Measurements from ENCODE around the gene AMOTL2. TPM values are rescaled to one million over a fixed set of nuclear protein-coding genes. Genes with fewer than 3 reads are reported as not detected.
A peak's percentile ranks its signal among the peaks of the same experiment; 100 is the strongest.

AMOTL2 gene
- total RNA-seq, 1 experiment from 2014 or later = 30.9 TPM

DNA sequence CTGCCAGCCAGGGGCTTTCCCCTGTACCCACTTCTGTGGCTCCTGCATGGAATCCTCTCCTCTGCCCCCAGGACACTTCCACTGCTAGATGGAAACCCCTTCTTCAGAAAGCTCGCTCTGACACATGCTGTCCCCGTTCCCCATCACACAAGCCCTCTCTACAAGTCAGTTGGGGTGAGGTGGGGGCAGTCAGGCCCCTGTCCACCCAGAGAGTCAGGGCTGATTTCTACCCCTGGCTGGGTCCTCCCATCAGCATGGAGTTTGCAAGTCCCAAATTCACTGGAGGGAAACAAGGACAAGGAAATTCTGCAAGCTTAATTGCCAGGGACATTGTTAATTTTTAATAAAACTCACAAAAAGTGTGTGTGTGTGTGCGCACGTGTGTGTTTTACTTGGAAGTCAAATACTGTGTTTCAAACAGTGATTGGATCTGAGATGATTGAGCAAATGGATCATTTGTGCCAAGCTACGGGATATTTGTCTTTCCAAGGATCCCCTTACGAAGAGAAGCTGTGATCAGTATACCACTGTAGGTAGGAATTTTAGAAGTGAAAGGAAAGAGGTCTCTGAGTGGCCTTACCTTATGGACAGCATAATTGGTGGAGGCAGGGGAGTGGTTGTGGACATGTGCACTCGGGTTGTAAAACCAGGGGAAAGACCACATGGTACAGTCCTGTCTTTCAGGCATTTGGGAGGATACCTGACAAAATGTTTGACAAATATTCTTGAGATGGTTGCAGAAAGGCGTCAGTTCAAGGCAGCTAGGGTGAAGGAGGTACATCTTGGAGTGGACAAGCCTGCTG, 1.5 kb upstream of the AMOTL2 start:
- Mint-ChIP-seq H3K27me3 (ENCODE audit: low read depth) (peaks cover 58% of the 10 kb centered on the region), H3K4me3 (peak overlapping the region; percentile 87 to 89), H3K27ac (peak overlapping the region; percentile 70 to 98 (median 96)), H3K9me3 (no peaks in the 10 kb centered on the region; a peak in 3 of 5 replicates), H3K4me1 (peaks cover 50 to 57% of the 10 kb centered on the region in 2 experiments), H3K36me3 (ENCODE audit: insufficient read depth in 1 of 3, low read depth in 3 of 3) (peaks cover 12 to 16% (median 13%) of the 10 kb centered on the region in 3 experiments)
- H3K4me2 ChIP-seq (ENCODE audit: insufficient read depth, insufficient read length, low read length) = peak overlapping the region; percentile 77
- H2BK120ac ChIP-seq (ENCODE audit: low read depth, low read length, poor library complexity, severe bottlenecking) = no peak overlapping the region
- WGBS (ENCODE audit: extremely low coverage, insufficient read length, low lambda C conversion rate) = no CpG with 5 or more reads among the region's 8 CpGs
- no peak overlapping the region for H2BK5ac ChIP-seq (ENCODE audit: insufficient read length, low read length)
- peaks cover 6% of the 10 kb centered on the region; the same call in 1 of the 2 replicates for H3K4me1 ChIP-seq (ENCODE audit: insufficient read depth, low read length)
- H4K20me1 ChIP-seq (ENCODE audit: control insufficient read depth, insufficient read depth, insufficient read length) = peaks cover 6% of the 10 kb centered on the region
- H3K27me3 ChIP-seq (ENCODE audit: insufficient read depth, low read length) = peaks cover 10% of the 10 kb centered on the region; the same call in 1 of the 2 replicates
- H3K23ac ChIP-seq (ENCODE audit: insufficient read length, low read depth, low read length) = no peak overlapping the region
- no peak overlapping the region for H3T11ph ChIP-seq (ENCODE audit: low read length)
- no peak overlapping the region for H2AK5ac ChIP-seq (ENCODE audit: insufficient read length, low read length)
- H3K79me2 ChIP-seq (ENCODE audit: insufficient read depth, low read length) = peaks cover 12% of the 10 kb centered on the region; the same call in 1 of the 2 replicates
- peaks cover 15% of the 10 kb centered on the region for H3K23me2 ChIP-seq (ENCODE audit: insufficient read length, low read depth, low read length, poor library complexity, severe bottlenecking)
- H4K5ac ChIP-seq (ENCODE audit: insufficient read length, low read depth, low read length) = no peak overlapping the region
- H3K56ac ChIP-seq (ENCODE audit: insufficient read length, low read depth, low read length) = no peak overlapping the region
- no peak overlapping the region for H4K8ac ChIP-seq (replicated peaks; ENCODE audit: insufficient read length, low read depth, low read length)
- no peak overlapping the region for H2BK12ac ChIP-seq (ENCODE audit: insufficient read length, low read depth, low read length)
- no peak overlapping the region for H2AFZ ChIP-seq (ENCODE audit: low read length)
- no peak overlapping the region for H3K27ac ChIP-seq (ENCODE audit: insufficient read length, low read depth, low read length)
- TF ChIP-seq, protein P1, sequence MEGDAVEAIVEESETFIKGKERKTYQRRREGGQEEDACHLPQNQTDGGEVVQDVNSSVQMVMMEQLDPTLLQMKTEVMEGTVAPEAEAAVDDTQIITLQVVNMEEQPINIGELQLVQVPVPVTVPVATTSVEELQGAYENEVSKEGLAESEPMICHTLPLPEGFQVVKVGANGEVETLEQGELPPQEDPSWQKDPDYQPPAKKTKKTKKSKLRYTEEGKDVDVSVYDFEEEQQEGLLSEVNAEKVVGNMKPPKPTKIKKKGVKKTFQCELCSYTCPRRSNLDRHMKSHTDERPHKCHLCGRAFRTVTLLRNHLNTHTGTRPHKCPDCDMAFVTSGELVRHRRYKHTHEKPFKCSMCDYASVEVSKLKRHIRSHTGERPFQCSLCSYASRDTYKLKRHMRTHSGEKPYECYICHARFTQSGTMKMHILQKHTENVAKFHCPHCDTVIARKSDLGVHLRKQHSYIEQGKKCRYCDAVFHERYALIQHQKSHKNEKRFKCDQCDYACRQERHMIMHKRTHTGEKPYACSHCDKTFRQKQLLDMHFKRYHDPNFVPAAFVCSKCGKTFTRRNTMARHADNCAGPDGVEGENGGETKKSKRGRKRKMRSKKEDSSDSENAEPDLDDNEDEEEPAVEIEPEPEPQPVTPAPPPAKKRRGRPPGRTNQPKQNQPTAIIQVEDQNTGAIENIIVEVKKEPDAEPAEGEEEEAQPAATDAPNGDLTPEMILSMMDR (conservative IDR thresholded peaks at IDR 0.05) = no peak
- H4K91ac ChIP-seq (ENCODE audit: insufficient read length, low read depth, low read length) = peak overlapping the region; percentile 10
- peak overlapping the region; percentile 17 for H3K14ac ChIP-seq (ENCODE audit: insufficient read depth, low read length)
- no peak overlapping the region for H2BK20ac ChIP-seq (ENCODE audit: low read depth, low read length, poor library complexity, severe bottlenecking)
- peaks cover 3% of the 10 kb centered on the region for H3K79me1 ChIP-seq (ENCODE audit: insufficient read depth, low read depth, low read length, poor library complexity, severe bottlenecking)
- no peak for DNase-seq
- no peak overlapping the region for H3K18ac ChIP-seq (ENCODE audit: insufficient read length, low read depth, low read length)
- no peaks in the 10 kb centered on the region for H3K9me3 ChIP-seq (ENCODE audit: control insufficient read depth, low read depth, low read length)
- peak overlapping the region; percentile 88 for H3K9ac ChIP-seq (ENCODE audit: extremely low read depth, insufficient read length, low read length)
- H3K4ac ChIP-seq (ENCODE audit: low read depth, low read length) = no peak overlapping the region
- no peak overlapping the region for H2BK15ac ChIP-seq (ENCODE audit: low read depth, low read length)

All from H9 (cell line).